T-cell (primary cell): Measurements from ENCODE around the gene GBP2. TPM values are rescaled to one million over a fixed set of nuclear protein-coding genes. Genes with fewer than 3 reads are reported as not detected.

ENCODE experiments used
- ATAC-seq, 4 experiments: fragments of 200-7000 bp in 3 of 4; fragments of 150-1000 bp in 1 of 4; cut with Tn5 transposase; replicated peaks in 1 of 4; 1 replicate in 3 of 4; 2 replicates in 1 of 4; pipeline ENCODE4 v1.10.0; 2021; ENCODE audit warnings: moderate library complexity in 3 of 4, mild to moderate bottlenecking in 2 of 4, moderate number of reproducible peaks in 1 of 4
- CTCF ChIA-PET, 2 donors: fragments of 300-600 bp; sonication (Branson Sonifier 250); formaldehyde crosslinking; loops; one replicate each; lab custom pipeline; 2022; ENCODE audit warnings: antibody characterized with exemption in 2 of 2; lab: Charles Lee
- POLR2A ChIA-PET, 2 donors: fragments of 300-600 bp; sonication (Branson Sonifier 250); formaldehyde crosslinking; loops; one replicate each; lab custom pipeline; 2022; ENCODE audit warnings: antibody characterized with exemption in 2 of 2; lab: Charles Lee
- DNase-seq, 35 experiments: peaks; one replicate each; pipeline versions ENCODE4 v3.0.0 to v3.0.0-alpha.2; 2013 to 2023
- H3K27ac ChIP-seq: one replicate; pipeline ENCODE4 v1.5.1; 2013; ENCODE audit warnings: low read length
- H3K27me3 ChIP-seq, 2 experiments: replicated peaks in 1 of 2; 1 replicate in 1 of 2; 2 replicates in 1 of 2; pipeline versions ENCODE4 v1.6.1 to v1.7.0; 2013; ENCODE audit warnings: low read length in 1 of 2, mixed read lengths in 1 of 2; ENCODE audit not compliant: control insufficient read depth in 2 of 2, insufficient read depth in 2 of 2; ENCODE audit errors: extremely low read depth in 1 of 2
- H3K36me3 ChIP-seq, 2 donors: 1 replicate in 1 of 2; 2 replicates in 1 of 2; pipeline versions ENCODE4 v1.6.1 to v1.7.0; 2013; ENCODE audit warnings: low read length in 1 of 2; ENCODE audit not compliant: control insufficient read depth in 2 of 2, insufficient read depth in 1 of 2; ENCODE audit errors: extremely low read depth in 1 of 2
- H3K4me1 ChIP-seq, 2 experiments: 1 replicate in 1 of 2; 2 replicates in 1 of 2; pipeline versions ENCODE4 v1.6.1 to v1.7.0; 2013; ENCODE audit warnings: low read length in 2 of 2, mixed read lengths in 1 of 2; ENCODE audit not compliant: insufficient read depth in 2 of 2, control insufficient read depth in 1 of 2; ENCODE audit errors: extremely low read depth in 1 of 2
- H3K4me3 ChIP-seq, 2 donors: 1 replicate in 1 of 2; 2 replicates in 1 of 2; pipeline versions ENCODE4 v1.5.1 to v1.7.0; 2013; ENCODE audit warnings: mild to moderate bottlenecking in 2 of 2, low read length in 1 of 2, moderate library complexity in 1 of 2; ENCODE audit not compliant: control insufficient read depth in 1 of 2; ENCODE audit errors: extremely low read depth in 1 of 2
- H3K9me3 ChIP-seq: 2 replicates; pipeline ENCODE4 v1.7.0; 2013
- H3K27ac Mint-ChIP-seq, 2 donors: one replicate each; pipeline ENCODE4 v1.8.0; 2020 to 2021; ENCODE audit warnings: mild to moderate bottlenecking in 2 of 2, mixed read lengths in 2 of 2
- H3K27me3 Mint-ChIP-seq, 2 donors: one replicate each; pipeline ENCODE4 v1.8.0; 2021 to 2022; ENCODE audit warnings: mixed read lengths in 2 of 2
- H3K36me3 Mint-ChIP-seq: one replicate; pipeline ENCODE4 v1.8.0; 2021; ENCODE audit warnings: mixed read lengths
- H3K4me1 Mint-ChIP-seq, 3 donors: one replicate each; pipeline ENCODE4 v1.8.0; 2020 to 2022; ENCODE audit warnings: mixed read lengths in 3 of 3, mild to moderate bottlenecking in 1 of 3
- H3K4me3 Mint-ChIP-seq, 3 donors: one replicate each; pipeline ENCODE4 v1.8.0; 2020 to 2022; ENCODE audit warnings: mild to moderate bottlenecking in 3 of 3, mixed read lengths in 3 of 3, moderate library complexity in 3 of 3
- H3K9me3 Mint-ChIP-seq, 3 donors: one replicate each; pipeline ENCODE4 v1.8.0; 2020 to 2022; ENCODE audit warnings: mixed read lengths in 3 of 3
- WGBS: methylation state at CpG from one replicate; pipeline ENCODE4 v1.1.5; 2013; ENCODE audit warnings: missing lambda C conversion rate; ENCODE audit not compliant: insufficient coverage; 5-methylcytosine and 5-hydroxymethylcytosine counted together
- total RNA-seq, 35 experiments: library from RNA in 6 of 35; stranded (reverse) in 6 of 35; fragments of 120-200 nt in 1 of 35; gene quantifications; one replicate each; pipeline versions ENCODE4 v1.2.1 to v1.2.4 and lab custom pipeline; 2013 to 2026

The GBP2 gene
- total RNA-seq, 5 donors from 2014 or later (not counting 1 experiment from before 2014, with no cell fraction given), result 82.2 to 226 (median 186) TPM

DNA sequence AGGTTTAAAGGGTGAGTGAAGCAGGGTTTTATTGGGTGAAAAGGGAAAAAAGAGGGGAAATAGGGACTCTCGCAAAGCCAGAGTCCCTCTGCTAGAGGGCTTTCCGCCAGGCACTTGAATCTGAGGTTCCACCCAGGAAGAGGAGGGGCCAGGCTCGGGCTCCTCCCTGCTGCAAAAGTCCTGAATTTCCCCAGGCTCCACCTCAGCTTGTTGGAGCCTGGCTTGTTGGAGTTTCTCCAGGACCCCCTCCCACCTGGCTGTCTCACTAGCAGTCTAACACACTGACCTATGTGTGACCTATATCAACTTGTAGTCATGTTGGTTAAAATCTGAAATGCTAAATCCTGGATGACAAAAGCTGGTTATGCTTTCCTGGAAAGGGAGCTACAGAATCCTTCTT is 25.5 kb downstream of the GBP2 start:
- peaks cover 33% of the 10 kb centered on the region for H3K36me3 Mint-ChIP-seq
- no peak overlapping the region for H3K4me3 ChIP-seq
- H3K4me3 Mint-ChIP-seq, result no peak overlapping the region
- no peaks in the 10 kb centered on the region for H3K27me3 ChIP-seq
- DNase-seq (no peak), ATAC-seq (no peak)
- no peaks in the 10 kb centered on the region for H3K9me3 ChIP-seq
- H3K27ac ChIP-seq, result no peak overlapping the region
- peaks cover 0 to 4% of the 10 kb centered on the region in 2 donors for H3K27me3 Mint-ChIP-seq
- H3K9me3 Mint-ChIP-seq, result peaks cover 8 to 15% (median 8%) of the 10 kb centered on the region in 3 donors
- CTCF ChIA-PET, result no interaction called here
- H3K4me1 Mint-ChIP-seq, result no peaks in the 10 kb centered on the region
- POLR2A ChIA-PET, result interaction anchor here in 1 of 2 donors (0.7 kb wide), 1 partner anchor 110 kb away, joined by 3 read pairs; no protein-coding TSS in a partner anchor
- H3K27ac Mint-ChIP-seq, result no peak overlapping the region
- H3K36me3 ChIP-seq, result peaks cover 0 to 13% of the 10 kb centered on the region in 2 donors
- no peaks in the 10 kb centered on the region for H3K4me1 ChIP-seq
- 100% methylated on average over 1 of the region's 3 CpGs for WGBS

DNA sequence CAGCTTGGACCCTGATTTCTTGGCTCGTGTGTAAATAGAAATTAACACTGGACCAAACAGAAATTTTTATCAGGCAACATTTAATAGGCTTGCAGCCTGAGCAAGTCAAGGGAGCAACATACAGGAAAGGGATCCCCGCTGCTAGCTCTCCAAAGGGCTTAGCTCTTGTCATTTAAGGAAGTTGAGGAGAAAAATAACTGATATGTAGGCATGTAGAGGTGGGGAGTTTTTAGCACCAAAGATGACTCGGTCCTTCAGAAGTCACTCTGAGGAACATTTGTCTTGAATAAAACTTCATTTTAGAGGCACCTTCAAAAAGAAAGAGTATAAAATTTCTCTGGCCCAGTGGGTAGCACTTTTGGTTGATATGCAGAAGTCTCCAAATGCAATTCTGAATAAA is 27.1 kb downstream of the GBP2 start:
- DNase-seq (no peak), ATAC-seq (no peak)
- CTCF ChIA-PET, result no interaction called here
- H3K4me3 ChIP-seq, result no peak overlapping the region
- H3K9me3 ChIP-seq, result no peaks in the 10 kb centered on the region
- Mint-ChIP-seq H3K27ac (no peak overlapping the region), H3K9me3 (peaks cover 3 to 15% (median 8%) of the 10 kb centered on the region in 3 donors), H3K36me3 (peaks cover 18% of the 10 kb centered on the region), H3K27me3 (peaks cover 0 to 4% of the 10 kb centered on the region in 2 donors), H3K4me1 (no peaks in the 10 kb centered on the region), H3K4me3 (no peak overlapping the region)
- H3K4me1 ChIP-seq, result no peaks in the 10 kb centered on the region
- H3K27ac ChIP-seq, result no peak overlapping the region
- POLR2A ChIA-PET, result no interaction called here
- H3K36me3 ChIP-seq, result no peaks in the 10 kb centered on the region
- 45% methylated on average over 2 of the region's 3 CpGs for WGBS
- no peaks in the 10 kb centered on the region for H3K27me3 ChIP-seq

DNA sequence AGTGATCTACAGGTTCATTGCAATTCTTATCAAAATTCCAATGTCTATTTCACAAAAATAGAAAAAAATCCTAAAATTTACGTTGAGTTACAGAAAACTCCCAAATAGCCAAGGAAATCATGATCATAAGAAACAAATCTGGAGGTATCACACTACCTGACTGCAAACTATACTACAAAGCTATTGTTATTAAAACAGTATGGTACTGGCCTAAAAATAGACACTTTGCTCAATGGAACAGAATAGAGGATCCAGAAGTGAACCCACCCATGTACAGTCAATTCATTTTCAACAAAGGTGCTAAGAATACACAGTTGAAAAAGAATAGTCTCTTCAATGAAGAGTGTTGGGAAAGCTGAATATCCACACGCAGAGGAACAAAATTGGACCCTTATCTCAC is 30.2 kb downstream of the GBP2 start:
- no peaks in the 10 kb centered on the region for H3K36me3 ChIP-seq
- Mint-ChIP-seq H3K36me3 (peaks cover 15% of the 10 kb centered on the region), H3K4me3 (no peak overlapping the region), H3K4me1 (no peaks in the 10 kb centered on the region), H3K27ac (no peak overlapping the region), H3K27me3 (peaks cover 0 to 4% of the 10 kb centered on the region in 2 donors), H3K9me3 (peaks cover 3 to 15% (median 8%) of the 10 kb centered on the region in 3 donors)
- DNase-seq (no peak), ATAC-seq (no peak)
- no peak overlapping the region for H3K27ac ChIP-seq
- POLR2A ChIA-PET, result no interaction called here
- no peaks in the 10 kb centered on the region for H3K27me3 ChIP-seq
- WGBS, result 100% methylated on average over 1 of the region's 2 CpGs
- CTCF ChIA-PET, result no interaction called here
- no peak overlapping the region for H3K4me3 ChIP-seq
- no peaks in the 10 kb centered on the region for H3K9me3 ChIP-seq
- H3K4me1 ChIP-seq, result no peaks in the 10 kb centered on the region

DNA sequence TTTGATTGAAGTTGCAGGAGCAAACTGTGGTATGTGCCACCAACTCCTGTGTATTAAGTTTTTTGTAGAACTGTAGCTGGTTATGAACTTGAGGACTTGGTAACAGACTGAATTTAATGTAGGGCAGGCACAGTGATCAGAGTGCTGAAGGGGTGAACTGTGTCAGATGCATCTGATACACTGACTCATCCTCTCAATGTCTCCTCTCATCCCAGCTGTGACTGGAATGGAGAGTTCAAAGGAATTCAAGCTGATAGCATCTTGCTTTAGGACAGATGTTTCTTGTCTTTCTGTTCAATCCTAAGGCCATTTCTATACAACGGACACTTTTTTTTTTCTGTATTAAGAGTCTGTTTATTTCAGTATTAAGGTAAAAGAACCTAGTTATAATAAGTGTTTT is 36.0 kb downstream of the GBP2 start:
- no peak overlapping the region for H3K4me3 ChIP-seq
- no CpG with 5 or more reads among the region's 1 CpG for WGBS
- H3K4me1 ChIP-seq, result peaks cover 0 to 2% of the 10 kb centered on the region in 2 experiments
- Mint-ChIP-seq H3K27me3 (no peaks in the 10 kb centered on the region), H3K4me1 (no peaks in the 10 kb centered on the region), H3K4me3 (no peak overlapping the region), H3K9me3 (no peaks in the 10 kb centered on the region), H3K27ac (no peak overlapping the region), H3K36me3 (no peaks in the 10 kb centered on the region)
- H3K27me3 ChIP-seq, result no peaks in the 10 kb centered on the region
- no peaks in the 10 kb centered on the region for H3K9me3 ChIP-seq
- H3K36me3 ChIP-seq, result no peaks in the 10 kb centered on the region
- CTCF ChIA-PET, result no interaction called here
- ATAC-seq (no peak), DNase-seq (no peak)
- POLR2A ChIA-PET, result no interaction called here
- H3K27ac ChIP-seq, result no peak overlapping the region

DNA sequence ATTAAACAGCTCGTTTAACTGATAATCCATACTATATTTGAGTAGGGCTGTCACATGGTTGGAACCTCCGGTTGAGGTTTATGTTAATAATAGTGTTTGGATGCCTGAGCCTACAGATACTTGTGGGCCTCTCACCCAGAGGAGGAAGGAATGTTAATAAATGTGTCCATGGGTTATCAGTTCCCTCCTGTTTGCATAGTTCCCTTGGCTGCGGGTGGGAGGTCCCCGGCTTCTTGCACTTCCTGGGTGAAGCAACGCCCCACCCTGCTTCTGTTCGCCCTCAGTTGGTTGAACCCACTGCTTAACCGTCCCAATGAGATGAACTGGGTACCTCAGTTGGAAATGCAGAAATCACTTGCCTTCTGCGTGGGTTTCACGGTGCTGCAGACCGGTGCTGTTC is 37.3 kb downstream of the GBP2 start:
- WGBS, result 98% methylated on average over 5 of the region's 10 CpGs
- CTCF ChIA-PET, result interaction anchor here in 1 of 2 donors (0.8 kb wide), 2 partner anchors 20 to 115 kb away, joined by 3 to 4 read pairs; no protein-coding TSS in a partner anchor
- no peaks in the 10 kb centered on the region for H3K36me3 Mint-ChIP-seq
- no peak for ATAC-seq
- no peak overlapping the region for H3K4me3 ChIP-seq
- H3K27me3 ChIP-seq, result no peaks in the 10 kb centered on the region
- no peak overlapping the region for H3K27ac Mint-ChIP-seq
- H3K4me1 Mint-ChIP-seq, result peaks cover 0 to 6% (median 0%) of the 10 kb centered on the region in 3 donors
- H3K9me3 ChIP-seq, result no peaks in the 10 kb centered on the region
- POLR2A ChIA-PET, result no interaction called here
- no peaks in the 10 kb centered on the region for H3K36me3 ChIP-seq
- no peaks in the 10 kb centered on the region for H3K27me3 Mint-ChIP-seq
- H3K9me3 Mint-ChIP-seq, result no peaks in the 10 kb centered on the region
- H3K4me3 Mint-ChIP-seq, result no peak overlapping the region
- peaks cover 0 to 2% of the 10 kb centered on the region in 2 experiments for H3K4me1 ChIP-seq
- no peak overlapping the region for H3K27ac ChIP-seq
- no peak for DNase-seq

DNA sequence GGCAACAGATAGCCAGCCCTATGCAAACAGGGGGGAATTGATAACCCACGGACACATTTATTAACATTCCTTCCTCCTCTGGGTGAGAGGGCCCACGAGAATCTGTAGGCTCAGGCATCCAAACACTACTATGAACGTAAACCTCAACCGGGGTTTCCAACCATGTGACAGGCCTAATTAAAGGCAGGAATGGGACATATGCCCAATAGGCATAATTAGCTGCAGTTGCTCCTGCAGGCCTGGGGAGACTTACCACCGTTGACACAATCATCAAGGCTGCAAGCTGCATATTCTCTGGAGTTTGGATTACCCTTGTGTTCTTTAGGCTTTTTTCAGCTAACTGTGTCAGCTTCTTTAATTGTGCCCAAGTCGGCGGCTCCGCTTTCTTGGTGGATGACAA is 38.7 kb downstream of the GBP2 start:
- no peak overlapping the region for H3K27ac Mint-ChIP-seq
- H3K9me3 Mint-ChIP-seq, result no peaks in the 10 kb centered on the region
- WGBS, result 94% methylated on average over 3 of the region's 8 CpGs
- no peak overlapping the region for H3K27ac ChIP-seq
- H3K27me3 Mint-ChIP-seq, result no peaks in the 10 kb centered on the region
- CTCF ChIA-PET, result interaction anchor here in 1 of 2 donors (0.6 kb wide), 1 partner anchor 18 kb away, joined by 3 read pairs; no protein-coding TSS in a partner anchor
- ATAC-seq, result no peak
- no peaks in the 10 kb centered on the region for H3K36me3 ChIP-seq
- DNase-seq, result no peak
- H3K4me1 ChIP-seq, result peaks cover 0 to 2% of the 10 kb centered on the region in 2 experiments
- peaks cover 0 to 6% (median 0%) of the 10 kb centered on the region in 3 donors for H3K4me1 Mint-ChIP-seq
- no peak overlapping the region for H3K4me3 Mint-ChIP-seq
- no peaks in the 10 kb centered on the region for H3K27me3 ChIP-seq
- no peak overlapping the region for H3K4me3 ChIP-seq
- POLR2A ChIA-PET, result no interaction called here
- H3K9me3 ChIP-seq, result no peaks in the 10 kb centered on the region
- H3K36me3 Mint-ChIP-seq, result no peaks in the 10 kb centered on the region
